Measurements from ENCODE around the gene MBP.
"Not testable (repeated sequence)": the region's sequence is repeated elsewhere in the genome, so short reads cannot be mapped to it uniquely, and the experiment has no call there.

MBP gene

GRCh38 chr18:77022116-77022515 is 110.5 kb downstream of the MBP start:
- DNase-seq (ENCODE audit: low read depth), result no peak

GRCh38 chr18:77021478-77021877 is 111.1 kb downstream of the MBP start:
- DNase-seq (ENCODE audit: low read depth), result not testable (repeated sequence)

GRCh38 chr18:77021075-77021474 is 111.5 kb downstream of the MBP start:
- no peak for DNase-seq (ENCODE audit: low read depth)

- no peak for DNase-seq (ENCODE audit: low read depth)
Observed at GRCh38 chr18:77020561-77020960, 112.0 kb downstream of the MBP start.

- DNase-seq (ENCODE audit: low read depth), result no peak
Observed at GRCh38 chr18:77019641-77020040, 112.9 kb downstream of the MBP start.

GRCh38 chr18:77018650-77019049 is 113.9 kb downstream of the MBP start:
- DNase-seq (ENCODE audit: low read depth), result not testable (repeated sequence)

- DNase-seq (ENCODE audit: low read depth), result no peak
Observed at GRCh38 chr18:77017355-77017754, 115.2 kb downstream of the MBP start.

GRCh38 chr18:77016936-77017335 is 115.6 kb downstream of the MBP start:
- DNase-seq (ENCODE audit: low read depth), result no peak

GRCh38 chr18:77015771-77016710 is 116.5 kb downstream of the MBP start:
- DNase-seq (ENCODE audit: low read depth), result no peak

- DNase-seq (ENCODE audit: low read depth), result no peak
Observed at GRCh38 chr18:77015169-77015568, 117.4 kb downstream of the MBP start.

GRCh38 chr18:77014538-77014937 is 118.0 kb downstream of the MBP start:
- DNase-seq (ENCODE audit: low read depth), result no peak

- DNase-seq (ENCODE audit: low read depth), result no peak
Observed at GRCh38 chr18:77013811-77014521, 118.6 kb downstream of the MBP start.

GRCh38 chr18:77012806-77013541 is 119.6 kb downstream of the MBP start:
- DNase-seq (ENCODE audit: low read depth), result no peak

- DNase-seq (ENCODE audit: low read depth), result no peak
Observed at GRCh38 chr18:77012120-77012519, 120.5 kb downstream of the MBP start.

GRCh38 chr18:77009675-77010074 is 122.9 kb downstream of the MBP start:
- DNase-seq (ENCODE audit: low read depth), result no peak

GRCh38 chr18:77008576-77009315 is 123.8 kb downstream of the MBP start:
- no peak for DNase-seq (ENCODE audit: low read depth)

- DNase-seq (ENCODE audit: low read depth), result no peak
Observed at GRCh38 chr18:77008006-77008405, 124.6 kb downstream of the MBP start.

- DNase-seq (ENCODE audit: low read depth), result no peak
Observed at GRCh38 chr18:77007251-77007650, 125.3 kb downstream of the MBP start.

- DNase-seq (ENCODE audit: low read depth), result no peak
Observed at GRCh38 chr18:77006305-77007175, 126.0 kb downstream of the MBP start.

- no peak for DNase-seq (ENCODE audit: low read depth)
Observed at GRCh38 chr18:77005651-77006195, 126.9 kb downstream of the MBP start.

All from CMK (cell line).